Measurements from ENCODE around the gene UXS1.

DNA sequence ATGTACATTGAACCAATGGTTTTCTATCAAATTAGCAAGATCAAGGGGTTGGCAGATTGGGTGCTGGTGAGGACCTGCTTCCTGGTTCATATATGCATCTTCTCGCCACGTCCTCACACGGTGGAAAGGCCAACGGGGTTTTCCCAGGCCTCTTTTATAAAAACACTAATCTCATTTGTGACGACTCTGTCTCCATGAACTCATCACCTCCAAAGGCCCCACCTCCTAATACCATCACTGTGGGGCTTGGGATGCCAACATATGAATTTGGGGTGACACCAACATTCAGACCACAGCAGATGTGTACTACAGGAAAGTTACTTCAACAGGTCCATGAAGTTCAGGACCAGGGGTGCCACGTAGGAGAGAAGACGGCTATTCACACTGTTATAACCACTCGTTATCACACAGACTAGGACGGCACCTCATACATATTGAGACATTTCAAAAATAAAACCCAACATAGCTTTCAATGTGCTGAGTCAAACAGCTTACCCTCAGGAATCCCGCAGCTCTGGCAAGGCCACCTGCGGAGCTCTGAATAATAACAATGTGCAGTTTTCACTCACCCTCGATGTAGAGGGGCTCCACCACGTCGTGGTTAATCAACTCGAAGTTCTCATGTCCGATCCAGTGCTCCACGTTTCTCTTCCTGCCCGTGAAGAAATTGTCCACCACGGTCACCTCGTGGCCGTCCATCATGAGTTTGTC lies 49.3 kb downstream of the UXS1 start:
- TF ChIP-seq, protein P1, sequence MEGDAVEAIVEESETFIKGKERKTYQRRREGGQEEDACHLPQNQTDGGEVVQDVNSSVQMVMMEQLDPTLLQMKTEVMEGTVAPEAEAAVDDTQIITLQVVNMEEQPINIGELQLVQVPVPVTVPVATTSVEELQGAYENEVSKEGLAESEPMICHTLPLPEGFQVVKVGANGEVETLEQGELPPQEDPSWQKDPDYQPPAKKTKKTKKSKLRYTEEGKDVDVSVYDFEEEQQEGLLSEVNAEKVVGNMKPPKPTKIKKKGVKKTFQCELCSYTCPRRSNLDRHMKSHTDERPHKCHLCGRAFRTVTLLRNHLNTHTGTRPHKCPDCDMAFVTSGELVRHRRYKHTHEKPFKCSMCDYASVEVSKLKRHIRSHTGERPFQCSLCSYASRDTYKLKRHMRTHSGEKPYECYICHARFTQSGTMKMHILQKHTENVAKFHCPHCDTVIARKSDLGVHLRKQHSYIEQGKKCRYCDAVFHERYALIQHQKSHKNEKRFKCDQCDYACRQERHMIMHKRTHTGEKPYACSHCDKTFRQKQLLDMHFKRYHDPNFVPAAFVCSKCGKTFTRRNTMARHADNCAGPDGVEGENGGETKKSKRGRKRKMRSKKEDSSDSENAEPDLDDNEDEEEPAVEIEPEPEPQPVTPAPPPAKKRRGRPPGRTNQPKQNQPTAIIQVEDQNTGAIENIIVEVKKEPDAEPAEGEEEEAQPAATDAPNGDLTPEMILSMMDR (IDR thresholded peaks at IDR 0.05; ENCODE audit: poor library complexity, severe bottlenecking): no peak
- no peak for TF ChIP-seq EZH2 (IDR thresholded peaks at IDR 0.05; ENCODE audit: borderline replicate concordance, insufficient read depth, low read length, poor library complexity, severe bottlenecking)
- TF ChIP-seq POLR2AphosphoS5 (IDR thresholded peaks at IDR 0.05): no peak
- TF ChIP-seq EP300 (conservative IDR thresholded peaks at IDR 0.05; ENCODE audit: poor library complexity, severe bottlenecking): no peak
- TF ChIP-seq MXI1 (conservative IDR thresholded peaks at IDR 0.05; ENCODE audit: poor library complexity, severe bottlenecking): no peak
- TF ChIP-seq, protein P2, sequence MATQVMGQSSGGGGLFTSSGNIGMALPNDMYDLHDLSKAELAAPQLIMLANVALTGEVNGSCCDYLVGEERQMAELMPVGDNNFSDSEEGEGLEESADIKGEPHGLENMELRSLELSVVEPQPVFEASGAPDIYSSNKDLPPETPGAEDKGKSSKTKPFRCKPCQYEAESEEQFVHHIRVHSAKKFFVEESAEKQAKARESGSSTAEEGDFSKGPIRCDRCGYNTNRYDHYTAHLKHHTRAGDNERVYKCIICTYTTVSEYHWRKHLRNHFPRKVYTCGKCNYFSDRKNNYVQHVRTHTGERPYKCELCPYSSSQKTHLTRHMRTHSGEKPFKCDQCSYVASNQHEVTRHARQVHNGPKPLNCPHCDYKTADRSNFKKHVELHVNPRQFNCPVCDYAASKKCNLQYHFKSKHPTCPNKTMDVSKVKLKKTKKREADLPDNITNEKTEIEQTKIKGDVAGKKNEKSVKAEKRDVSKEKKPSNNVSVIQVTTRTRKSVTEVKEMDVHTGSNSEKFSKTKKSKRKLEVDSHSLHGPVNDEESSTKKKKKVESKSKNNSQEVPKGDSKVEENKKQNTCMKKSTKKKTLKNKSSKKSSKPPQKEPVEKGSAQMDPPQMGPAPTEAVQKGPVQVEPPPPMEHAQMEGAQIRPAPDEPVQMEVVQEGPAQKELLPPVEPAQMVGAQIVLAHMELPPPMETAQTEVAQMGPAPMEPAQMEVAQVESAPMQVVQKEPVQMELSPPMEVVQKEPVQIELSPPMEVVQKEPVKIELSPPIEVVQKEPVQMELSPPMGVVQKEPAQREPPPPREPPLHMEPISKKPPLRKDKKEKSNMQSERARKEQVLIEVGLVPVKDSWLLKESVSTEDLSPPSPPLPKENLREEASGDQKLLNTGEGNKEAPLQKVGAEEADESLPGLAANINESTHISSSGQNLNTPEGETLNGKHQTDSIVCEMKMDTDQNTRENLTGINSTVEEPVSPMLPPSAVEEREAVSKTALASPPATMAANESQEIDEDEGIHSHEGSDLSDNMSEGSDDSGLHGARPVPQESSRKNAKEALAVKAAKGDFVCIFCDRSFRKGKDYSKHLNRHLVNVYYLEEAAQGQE (IDR thresholded peaks at IDR 0.05; ENCODE audit: borderline replicate concordance): no peak
- TF ChIP-seq RAD21 (conservative IDR thresholded peaks at IDR 0.05): no peak
